ENCODE data around the gene GLE1. TPM values are rescaled to one million over a fixed set of nuclear protein-coding genes. Genes with fewer than 3 reads are reported as not detected.
"Not testable (repeated sequence)": the region's sequence is repeated elsewhere in the genome, so short reads cannot be mapped to it uniquely, and the experiment has no call there.

The GLE1 gene
- total RNA-seq, 2 donors from 2014 or later, result 26.6 to 34.5 TPM

- no peak for DNase-seq
- intact Hi-C loops (cut with DNase I, micrococcal nuclease), result no loop called here
- no peak for ATAC-seq
These were observed 74.7 kb downstream of the GLE1 start for GRCh38 chr9:128579194-128579593.

- intact Hi-C loops (cut with DNase I, micrococcal nuclease), result no loop called here
- ATAC-seq, result no peak
- no peak for DNase-seq
These were observed 76.2 kb downstream of the GLE1 start for GRCh38 chr9:128580731-128581130.

DNA sequence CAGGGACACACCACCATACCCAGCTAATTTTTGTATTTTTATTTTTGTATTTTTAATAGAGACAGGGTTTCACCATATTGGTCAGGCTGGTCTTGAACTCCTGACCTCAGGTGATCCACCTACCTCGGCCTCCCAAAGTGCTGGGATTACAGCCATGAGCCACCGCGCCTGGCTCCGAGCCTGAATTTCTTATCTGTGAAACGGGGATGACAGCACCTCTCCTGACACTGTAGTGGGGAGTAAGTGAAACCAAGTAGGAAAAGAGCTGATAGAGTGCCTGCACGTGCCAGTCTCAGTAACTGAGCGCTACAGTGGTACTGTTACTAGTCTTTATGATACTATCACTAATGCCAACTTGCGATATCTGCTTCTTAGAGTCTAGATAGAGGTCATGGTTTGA lies 80.6 kb downstream of the GLE1 start:
- intact Hi-C loops (cut with DNase I, micrococcal nuclease); DNase-seq; ATAC-seq: not testable (repeated sequence)

DNA sequence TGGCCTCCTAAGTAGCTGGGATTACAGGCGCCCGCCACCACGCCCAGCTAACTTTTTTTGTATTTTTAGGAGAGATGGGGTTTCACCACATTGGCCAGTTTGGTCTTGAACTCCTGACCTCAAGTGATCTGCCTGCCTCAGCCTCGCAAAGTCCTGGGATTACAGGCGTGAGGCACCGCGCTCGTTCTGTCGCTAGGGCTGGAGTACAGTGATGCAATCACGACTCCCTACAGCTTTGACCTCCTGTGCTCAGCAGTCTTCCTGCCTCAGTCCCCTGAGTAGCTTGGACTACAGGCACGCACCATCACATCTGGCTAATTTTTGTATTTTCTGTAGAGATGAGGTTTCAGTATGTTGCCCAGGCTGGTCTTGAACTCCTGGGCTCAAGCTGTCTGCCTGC lies 82.4 kb downstream of the GLE1 start:
- intact Hi-C loops (cut with DNase I, micrococcal nuclease); DNase-seq; ATAC-seq: not testable (repeated sequence)

- intact Hi-C loops (cut with DNase I, micrococcal nuclease), result no loop called here
- DNase-seq (no peak), ATAC-seq (peak; percentile 52)
These were observed 82.9 kb downstream of the GLE1 start for GRCh38 chr9:128587453-128587852.

DNA sequence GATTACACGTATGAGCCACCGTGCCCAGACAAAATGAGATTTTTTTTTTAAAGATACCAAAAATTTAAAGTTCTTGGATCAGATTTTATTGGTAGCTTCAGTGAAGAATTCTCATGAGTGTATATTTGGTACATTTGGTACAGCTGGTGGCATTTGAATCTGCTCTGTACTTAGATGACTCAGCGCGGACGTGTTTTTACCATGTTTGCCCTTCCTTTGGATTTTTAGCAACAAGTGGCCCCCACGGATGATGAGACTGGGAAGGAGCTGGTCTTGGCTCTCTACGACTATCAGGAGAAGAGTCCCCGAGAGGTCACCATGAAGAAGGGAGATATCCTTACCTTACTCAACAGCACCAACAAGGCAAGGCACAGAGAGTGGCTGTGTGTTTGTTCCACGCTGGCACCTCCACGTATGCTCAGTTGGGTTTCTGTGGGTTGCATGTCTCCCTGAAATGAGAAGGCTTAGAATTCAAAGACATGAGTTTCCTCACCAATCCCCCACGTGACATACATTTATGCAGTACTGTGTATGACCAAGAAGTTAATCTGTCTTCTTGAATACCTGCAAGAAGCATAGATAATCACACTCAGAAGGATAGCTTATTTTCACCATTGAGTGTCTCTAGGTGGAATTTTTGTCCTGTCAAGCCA lies 84.2 kb downstream of the GLE1 start:
- ATAC-seq (no peak), DNase-seq (no peak)
- intact Hi-C loops (cut with DNase I, micrococcal nuclease), result no loop called here

Other genes starting within 250 kb of the GLE1 start
- 100 to 1,000 TPM in 1 of 2 donors, 10 to 100 TPM in 1; 83.6 to 104 TPM for gene GOLGA2, start 228.7 kb upstream of the GLE1 start, total RNA-seq
- 10 to 100 TPM; 11.0 to 13.2 TPM for gene SWI5, start 228.4 kb upstream of the GLE1 start, total RNA-seq
- 10 to 100 TPM; 22.5 to 28.7 TPM for gene TRUB2, start 182.3 kb upstream of the GLE1 start, total RNA-seq
- gene COQ4, start 181.9 kb upstream of the GLE1 start, total RNA-seq, result 10 to 100 TPM; 51.1 to 64.4 TPM
- 10 to 100 TPM; 46.0 to 58.2 TPM for gene SLC27A4, start 164.2 kb upstream of the GLE1 start, total RNA-seq
- gene URM1, start 133.3 kb upstream of the GLE1 start, total RNA-seq, result 10 to 100 TPM; 50.9 to 69.3 TPM
- 1 to 10 TPM; 2.9 to 9.2 TPM for gene CERCAM, start 83.9 kb upstream of the GLE1 start, total RNA-seq
- gene ODF2, start 48.7 kb upstream of the GLE1 start, total RNA-seq, result 10 to 100 TPM; 13.8 to 16.5 TPM
- 100 to 1,000 TPM; 248 to 277 TPM for gene SPTAN1, start 47.9 kb downstream of the GLE1 start, total RNA-seq
- gene DYNC2I2, start 152.1 kb downstream of the GLE1 start, total RNA-seq, result 10 to 100 TPM; 34.8 to 51.5 TPM
- 100 to 1,000 TPM; 153 to 193 TPM for gene SET, start 184.5 kb downstream of the GLE1 start, total RNA-seq
- 1 to 10 TPM; 4.2 to 5.4 TPM for gene PKN3, start 197.8 kb downstream of the GLE1 start, total RNA-seq
- gene ZDHHC12, start 219.4 kb downstream of the GLE1 start, total RNA-seq, result 10 to 100 TPM; 76.2 to 82.5 TPM